WTC11 (cell line): ENCODE results near the gene ERBB4. TPM values are rescaled to one million over a fixed set of nuclear protein-coding genes. Genes with fewer than 3 reads are reported as not detected.
A peak's percentile ranks its signal among the peaks of the same experiment; 100 is the strongest.

Source experiments
- ATAC-seq: fragments of 200-7000 bp; cut with Tn5 transposase; 2 replicates; pipeline ENCODE4 v1.10.0; 2021; ENCODE audit warnings: mild to moderate bottlenecking, moderate library complexity
- CTCF ChIA-PET: fragments of 300-600 bp; sonication (Branson Sonifier 250); formaldehyde crosslinking; loops from one replicate; lab custom pipeline; 2021; ENCODE audit warnings: antibody characterized with exemption; lab: Charles Lee
- POLR2A ChIA-PET: fragments of 350-600 bp; sonication (Branson Sonifier 250); formaldehyde crosslinking; loops from one replicate; lab custom pipeline; 2021; ENCODE audit warnings: antibody characterized with exemption; lab: Charles Lee
- DNase-seq: peaks from one replicate; pipeline ENCODE4 v3.0.0; 2021; ENCODE audit warnings: low spot score
- H3K27ac Mint-ChIP-seq: 2 replicates; pipeline ENCODE4 v1.8.0; 2021; ENCODE audit warnings: mixed read lengths
- H3K27me3 Mint-ChIP-seq: 2 replicates; pipeline ENCODE4 v1.8.0; 2021; ENCODE audit warnings: low read depth, mild to moderate bottlenecking, moderate library complexity, mixed read lengths
- H3K36me3 Mint-ChIP-seq: 2 replicates; pipeline ENCODE4 v1.8.0; 2021; ENCODE audit warnings: mixed read lengths
- H3K4me1 Mint-ChIP-seq: 2 replicates; pipeline ENCODE4 v1.8.0; 2022; ENCODE audit warnings: mixed read lengths
- H3K4me3 Mint-ChIP-seq: 2 replicates; pipeline ENCODE4 v1.8.0; 2021; ENCODE audit warnings: mild to moderate bottlenecking, moderate library complexity, mixed read lengths
- H3K9me3 Mint-ChIP-seq: 2 replicates; pipeline ENCODE4 v1.8.0; 2021; ENCODE audit warnings: mixed read lengths
- ESRRA ChIP-seq: sonication (generic); formaldehyde crosslinking; IDR thresholded peaks from 2 replicates; pipeline ENCODE4 v1.8.1; 2022; ENCODE audit warnings: mild to moderate bottlenecking, missing genetic modification reagents, borderline replicate concordance
- FOXP1 ChIP-seq: sonication (generic); formaldehyde crosslinking; IDR thresholded peaks from 2 replicates; pipeline ENCODE4 v1.8.0; 2022; ENCODE audit warnings: missing genetic modification reagents, mild to moderate bottlenecking, moderate library complexity, borderline replicate concordance
- HMGA2 ChIP-seq: fragments of 250-450 bp; sonication (Bioruptor Pico); IDR thresholded peaks from 2 replicates; pipeline ENCODE4 v1.4.0; 2021; ENCODE audit warnings: mild to moderate bottlenecking, moderate library complexity
- PRRX2 ChIP-seq: fragments of 250-450 bp; sonication (Bioruptor Pico); IDR thresholded peaks from 2 replicates; pipeline ENCODE4 v1.8.0; 2021; ENCODE audit warnings: mild to moderate bottlenecking
- SMAD4 ChIP-seq: sonication (generic); formaldehyde crosslinking; IDR thresholded peaks from 2 replicates; pipeline ENCODE4 v1.8.0; 2022; ENCODE audit warnings: mild to moderate bottlenecking, missing genetic modification reagents
- TCF7 ChIP-seq: sonication (generic); formaldehyde crosslinking; IDR thresholded peaks from 2 replicates; pipeline ENCODE4 v1.8.0; 2022; ENCODE audit warnings: mild to moderate bottlenecking, low read depth, missing genetic modification reagents, moderate library complexity
- ZNF263 ChIP-seq: sonication (generic); formaldehyde crosslinking; IDR thresholded peaks from 2 replicates; pipeline ENCODE4 v1.8.1; 2022; ENCODE audit warnings: low read depth, mild to moderate bottlenecking, moderate library complexity, missing genetic modification reagents
- ZNF423 ChIP-seq: fragments of 250-450 bp; sonication (Bioruptor Pico); IDR thresholded peaks from 2 replicates; pipeline ENCODE4 v2.1.2; 2022; ENCODE audit warnings: mild to moderate bottlenecking, moderate library complexity
- total RNA-seq: library from RNA; stranded (reverse); gene quantifications from 3 replicates; pipeline ENCODE4 v1.2.3, GENCODE V29; 2021
- TF ChIP-seq, protein P1 (sequence below): fragments of 200-600 bp; IDR thresholded peaks from 2 replicates; pipeline ENCODE4 v1.8.0; 2022; ENCODE audit warnings: antibody characterized with exemption
- TF ChIP-seq, protein P2 (sequence below): sonication (generic); formaldehyde crosslinking; IDR thresholded peaks from 2 replicates; pipeline ENCODE4 v1.8.0; 2023; ENCODE audit warnings: mild to moderate bottlenecking, missing genetic modification reagents
- TF ChIP-seq, protein P3 (sequence below): sonication (generic); formaldehyde crosslinking; IDR thresholded peaks from 2 replicates; pipeline ENCODE4 v1.8.0; 2022; ENCODE audit warnings: mild to moderate bottlenecking, missing genetic modification reagents
- TF ChIP-seq, protein P4 (sequence below): sonication (generic); formaldehyde crosslinking; conservative IDR thresholded peaks from 2 replicates; pipeline ENCODE4 v1.8.1; 2022; ENCODE audit warnings: mild to moderate bottlenecking, missing genetic modification reagents
- TF ChIP-seq, protein P5 (sequence below): sonication (generic); formaldehyde crosslinking; IDR thresholded peaks from 2 replicates; pipeline ENCODE4 v1.8.1; 2022; ENCODE audit warnings: mild to moderate bottlenecking, moderate library complexity, missing genetic modification reagents
- TF ChIP-seq, protein P6 (sequence below): sonication (generic); formaldehyde crosslinking; IDR thresholded peaks from 2 replicates; pipeline ENCODE4 v1.8.1; 2023; ENCODE audit warnings: mild to moderate bottlenecking, missing genetic modification reagents
- TF ChIP-seq, protein P7 (sequence below): sonication (generic); formaldehyde crosslinking; IDR thresholded peaks from 2 replicates; pipeline ENCODE4 v1.8.1; 2022; ENCODE audit warnings: mild to moderate bottlenecking, missing genetic modification reagents, moderate library complexity, borderline replicate concordance
- TF ChIP-seq, protein P8 (sequence below): sonication (generic); formaldehyde crosslinking; IDR thresholded peaks from 2 replicates; pipeline ENCODE4 v1.8.1; 2022; ENCODE audit warnings: low read depth, mild to moderate bottlenecking, moderate library complexity, missing genetic modification reagents, borderline replicate concordance

ERBB4 gene
- total RNA-seq, 1 experiment from 2014 or later, result 1.6 TPM

DNA sequence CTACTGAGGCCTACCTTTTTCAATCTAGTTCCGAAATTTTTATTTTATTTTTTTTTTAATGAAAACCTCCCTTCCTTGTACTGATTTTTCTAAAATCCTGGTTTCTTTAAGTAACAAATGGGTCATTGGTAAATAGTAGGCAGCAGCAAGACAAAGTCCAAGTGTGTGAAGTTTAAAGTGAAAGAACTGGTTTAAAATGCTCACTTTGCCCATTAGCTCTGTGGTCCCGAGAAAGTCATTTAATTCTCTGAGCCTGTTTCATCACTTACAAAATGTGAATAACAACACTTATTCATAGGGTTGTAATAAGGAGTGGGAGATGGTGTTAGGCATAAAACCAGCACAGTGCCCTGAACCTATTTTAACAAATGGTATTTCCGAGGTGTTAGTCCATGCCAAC is 426.2 kb downstream of the ERBB4 start (continued):
- TF ChIP-seq, protein P1, sequence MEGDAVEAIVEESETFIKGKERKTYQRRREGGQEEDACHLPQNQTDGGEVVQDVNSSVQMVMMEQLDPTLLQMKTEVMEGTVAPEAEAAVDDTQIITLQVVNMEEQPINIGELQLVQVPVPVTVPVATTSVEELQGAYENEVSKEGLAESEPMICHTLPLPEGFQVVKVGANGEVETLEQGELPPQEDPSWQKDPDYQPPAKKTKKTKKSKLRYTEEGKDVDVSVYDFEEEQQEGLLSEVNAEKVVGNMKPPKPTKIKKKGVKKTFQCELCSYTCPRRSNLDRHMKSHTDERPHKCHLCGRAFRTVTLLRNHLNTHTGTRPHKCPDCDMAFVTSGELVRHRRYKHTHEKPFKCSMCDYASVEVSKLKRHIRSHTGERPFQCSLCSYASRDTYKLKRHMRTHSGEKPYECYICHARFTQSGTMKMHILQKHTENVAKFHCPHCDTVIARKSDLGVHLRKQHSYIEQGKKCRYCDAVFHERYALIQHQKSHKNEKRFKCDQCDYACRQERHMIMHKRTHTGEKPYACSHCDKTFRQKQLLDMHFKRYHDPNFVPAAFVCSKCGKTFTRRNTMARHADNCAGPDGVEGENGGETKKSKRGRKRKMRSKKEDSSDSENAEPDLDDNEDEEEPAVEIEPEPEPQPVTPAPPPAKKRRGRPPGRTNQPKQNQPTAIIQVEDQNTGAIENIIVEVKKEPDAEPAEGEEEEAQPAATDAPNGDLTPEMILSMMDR, result no peak
- no peak for TF ChIP-seq SMAD4 (CRISPR knock-in tag)
- no peak for TF ChIP-seq TCF7
- TF ChIP-seq, protein P2, sequence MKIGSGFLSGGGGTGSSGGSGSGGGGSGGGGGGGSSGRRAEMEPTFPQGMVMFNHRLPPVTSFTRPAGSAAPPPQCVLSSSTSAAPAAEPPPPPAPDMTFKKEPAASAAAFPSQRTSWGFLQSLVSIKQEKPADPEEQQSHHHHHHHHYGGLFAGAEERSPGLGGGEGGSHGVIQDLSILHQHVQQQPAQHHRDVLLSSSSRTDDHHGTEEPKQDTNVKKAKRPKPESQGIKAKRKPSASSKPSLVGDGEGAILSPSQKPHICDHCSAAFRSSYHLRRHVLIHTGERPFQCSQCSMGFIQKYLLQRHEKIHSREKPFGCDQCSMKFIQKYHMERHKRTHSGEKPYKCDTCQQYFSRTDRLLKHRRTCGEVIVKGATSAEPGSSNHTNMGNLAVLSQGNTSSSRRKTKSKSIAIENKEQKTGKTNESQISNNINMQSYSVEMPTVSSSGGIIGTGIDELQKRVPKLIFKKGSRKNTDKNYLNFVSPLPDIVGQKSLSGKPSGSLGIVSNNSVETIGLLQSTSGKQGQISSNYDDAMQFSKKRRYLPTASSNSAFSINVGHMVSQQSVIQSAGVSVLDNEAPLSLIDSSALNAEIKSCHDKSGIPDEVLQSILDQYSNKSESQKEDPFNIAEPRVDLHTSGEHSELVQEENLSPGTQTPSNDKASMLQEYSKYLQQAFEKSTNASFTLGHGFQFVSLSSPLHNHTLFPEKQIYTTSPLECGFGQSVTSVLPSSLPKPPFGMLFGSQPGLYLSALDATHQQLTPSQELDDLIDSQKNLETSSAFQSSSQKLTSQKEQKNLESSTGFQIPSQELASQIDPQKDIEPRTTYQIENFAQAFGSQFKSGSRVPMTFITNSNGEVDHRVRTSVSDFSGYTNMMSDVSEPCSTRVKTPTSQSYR, result no peak
- TF ChIP-seq FOXP1 (CRISPR knock-in tag), result no peak
- TF ChIP-seq, protein P3, sequence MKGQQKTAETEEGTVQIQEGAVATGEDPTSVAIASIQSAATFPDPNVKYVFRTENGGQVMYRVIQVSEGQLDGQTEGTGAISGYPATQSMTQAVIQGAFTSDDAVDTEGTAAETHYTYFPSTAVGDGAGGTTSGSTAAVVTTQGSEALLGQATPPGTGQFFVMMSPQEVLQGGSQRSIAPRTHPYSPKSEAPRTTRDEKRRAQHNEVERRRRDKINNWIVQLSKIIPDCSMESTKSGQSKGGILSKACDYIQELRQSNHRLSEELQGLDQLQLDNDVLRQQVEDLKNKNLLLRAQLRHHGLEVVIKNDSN (CRISPR knock-in tag), result no peak
- TF ChIP-seq, protein P4, sequence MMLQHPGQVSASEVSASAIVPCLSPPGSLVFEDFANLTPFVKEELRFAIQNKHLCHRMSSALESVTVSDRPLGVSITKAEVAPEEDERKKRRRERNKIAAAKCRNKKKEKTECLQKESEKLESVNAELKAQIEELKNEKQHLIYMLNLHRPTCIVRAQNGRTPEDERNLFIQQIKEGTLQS (CRISPR knock-in tag), result no peak

DNA sequence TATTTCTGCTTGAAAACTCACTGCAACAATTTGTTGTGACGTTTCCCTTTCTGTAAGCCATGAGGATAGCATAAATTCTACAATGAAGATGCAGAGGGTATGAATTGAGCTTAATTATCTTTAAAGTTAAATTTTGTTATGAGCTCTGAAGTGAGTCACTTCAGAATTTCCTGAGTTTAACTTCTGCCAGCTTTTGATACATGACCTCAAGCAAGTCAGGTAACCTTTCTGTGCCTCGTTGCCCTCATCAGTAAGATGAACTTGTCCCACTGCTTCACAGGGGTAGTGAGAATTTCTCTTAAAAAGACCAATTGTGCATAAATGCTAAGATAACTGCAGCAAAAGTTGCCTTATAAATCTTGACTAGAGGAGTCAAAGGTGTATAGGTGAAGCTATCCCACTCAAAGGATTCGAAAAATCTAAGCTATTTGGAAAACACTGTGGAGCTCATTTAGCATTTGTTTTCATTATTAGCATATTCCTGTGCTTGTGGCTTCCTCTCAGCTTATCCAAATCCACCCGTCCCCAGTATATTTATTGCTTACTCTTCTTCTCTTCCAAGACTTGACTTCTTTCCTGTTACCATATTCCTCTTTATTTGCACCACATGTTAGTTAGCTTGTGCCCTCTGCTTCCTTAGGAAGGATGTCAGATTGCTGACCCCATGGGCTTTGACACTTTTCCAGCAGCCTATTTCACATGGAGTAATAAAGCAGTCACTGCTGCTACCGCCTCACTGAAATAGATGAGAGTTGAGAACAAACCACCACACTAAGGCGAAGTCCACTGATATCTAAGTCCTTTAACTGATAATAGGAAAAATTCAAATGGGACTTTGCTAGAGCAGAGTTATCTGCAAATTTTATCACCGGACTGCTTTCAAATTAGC is 428.6 kb downstream of the ERBB4 start:
- Mint-ChIP-seq H3K4me1 (peaks cover 37% of the 10 kb centered on the region), H3K4me3 (peak overlapping the region; percentile 43), H3K27ac (peak overlapping the region; percentile 86), H3K27me3 (no peaks in the 10 kb centered on the region), H3K9me3 (peaks cover 37% of the 10 kb centered on the region), H3K36me3 (peaks cover 27% of the 10 kb centered on the region)
- DNase-seq, result no peak
- ATAC-seq, result peak; percentile 87
- CTCF ChIA-PET, result interaction anchor here (0.5 to 1.5 kb wide), 3 partner anchors 37 to 430 kb away, joined by 3 to 5 read pairs (median 4); no protein-coding TSS in a partner anchor
- TF ChIP-seq PRRX2 (CRISPR knock-in tag) (no peak), ZNF263 (no peak), HMGA2 (CRISPR knock-in tag) (no peak), ZNF423 (CRISPR knock-in tag) (no peak), ESRRA (CRISPR knock-in tag) (no peak)
- TF ChIP-seq, protein P5, sequence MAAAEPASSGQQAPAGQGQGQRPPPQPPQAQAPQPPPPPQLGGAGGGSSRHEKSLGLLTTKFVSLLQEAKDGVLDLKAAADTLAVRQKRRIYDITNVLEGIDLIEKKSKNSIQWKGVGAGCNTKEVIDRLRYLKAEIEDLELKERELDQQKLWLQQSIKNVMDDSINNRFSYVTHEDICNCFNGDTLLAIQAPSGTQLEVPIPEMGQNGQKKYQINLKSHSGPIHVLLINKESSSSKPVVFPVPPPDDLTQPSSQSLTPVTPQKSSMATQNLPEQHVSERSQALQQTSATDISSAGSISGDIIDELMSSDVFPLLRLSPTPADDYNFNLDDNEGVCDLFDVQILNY (CRISPR knock-in tag), result no peak
- TF ChIP-seq, protein P6, sequence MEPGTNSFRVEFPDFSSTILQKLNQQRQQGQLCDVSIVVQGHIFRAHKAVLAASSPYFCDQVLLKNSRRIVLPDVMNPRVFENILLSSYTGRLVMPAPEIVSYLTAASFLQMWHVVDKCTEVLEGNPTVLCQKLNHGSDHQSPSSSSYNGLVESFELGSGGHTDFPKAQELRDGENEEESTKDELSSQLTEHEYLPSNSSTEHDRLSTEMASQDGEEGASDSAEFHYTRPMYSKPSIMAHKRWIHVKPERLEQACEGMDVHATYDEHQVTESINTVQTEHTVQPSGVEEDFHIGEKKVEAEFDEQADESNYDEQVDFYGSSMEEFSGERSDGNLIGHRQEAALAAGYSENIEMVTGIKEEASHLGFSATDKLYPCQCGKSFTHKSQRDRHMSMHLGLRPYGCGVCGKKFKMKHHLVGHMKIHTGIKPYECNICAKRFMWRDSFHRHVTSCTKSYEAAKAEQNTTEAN (CRISPR knock-in tag), result no peak
- TF ChIP-seq, protein P7, sequence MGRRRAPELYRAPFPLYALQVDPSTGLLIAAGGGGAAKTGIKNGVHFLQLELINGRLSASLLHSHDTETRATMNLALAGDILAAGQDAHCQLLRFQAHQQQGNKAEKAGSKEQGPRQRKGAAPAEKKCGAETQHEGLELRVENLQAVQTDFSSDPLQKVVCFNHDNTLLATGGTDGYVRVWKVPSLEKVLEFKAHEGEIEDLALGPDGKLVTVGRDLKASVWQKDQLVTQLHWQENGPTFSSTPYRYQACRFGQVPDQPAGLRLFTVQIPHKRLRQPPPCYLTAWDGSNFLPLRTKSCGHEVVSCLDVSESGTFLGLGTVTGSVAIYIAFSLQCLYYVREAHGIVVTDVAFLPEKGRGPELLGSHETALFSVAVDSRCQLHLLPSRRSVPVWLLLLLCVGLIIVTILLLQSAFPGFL (CRISPR knock-in tag), result no peak
- TF ChIP-seq, protein P8, sequence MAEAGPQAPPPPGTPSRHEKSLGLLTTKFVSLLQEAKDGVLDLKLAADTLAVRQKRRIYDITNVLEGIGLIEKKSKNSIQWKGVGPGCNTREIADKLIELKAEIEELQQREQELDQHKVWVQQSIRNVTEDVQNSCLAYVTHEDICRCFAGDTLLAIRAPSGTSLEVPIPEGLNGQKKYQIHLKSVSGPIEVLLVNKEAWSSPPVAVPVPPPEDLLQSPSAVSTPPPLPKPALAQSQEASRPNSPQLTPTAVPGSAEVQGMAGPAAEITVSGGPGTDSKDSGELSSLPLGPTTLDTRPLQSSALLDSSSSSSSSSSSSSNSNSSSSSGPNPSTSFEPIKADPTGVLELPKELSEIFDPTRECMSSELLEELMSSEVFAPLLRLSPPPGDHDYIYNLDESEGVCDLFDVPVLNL (CRISPR knock-in tag), result no peak
- POLR2A ChIA-PET, result interaction anchor here (0.7 kb wide), 1 partner anchor 1061 kb away, joined by 3 read pairs; no protein-coding TSS in a partner anchor
